SK-N-SH (cell line): ENCODE measurements around the gene TCP11L2. TPM values are rescaled to one million over a fixed set of nuclear protein-coding genes. Genes with fewer than 3 reads are reported as not detected.

Experiments used
- CTCF ChIA-PET: fragments of 300-600, 350-600 bp; formaldehyde crosslinking; extraction: SDS; loops from one replicate; lab custom pipeline; 2021; lab: Yijun Ruan, JAX
- POLR2A ChIA-PET: fragments of 350-600 bp; sonication (Branson Sonifier 250); formaldehyde crosslinking; extraction: SDS; loops from one replicate; lab custom pipeline; 2020; ENCODE audit warnings: antibody characterized with exemption, inconsistent platforms; lab: Yijun Ruan, JAX
- DNase-seq: peaks from one replicate; pipeline ENCODE4 v3.0.0; 2012
- H2AFZ ChIP-seq: fragments of 200-600 bp; sonication (generic); 2 replicates; pipeline ENCODE4 v1.8.1; 2016; ENCODE audit warnings: antibody characterized with exemption, mild to moderate bottlenecking, low read depth
- H3F3A ChIP-seq: fragments of 200-600 bp; sonication (generic); replicated peaks from 2 replicates; pipeline ENCODE3; 2016; ENCODE audit warnings: antibody characterized with exemption, mild to moderate bottlenecking; ENCODE audit not compliant: insufficient read depth
- H3K27ac ChIP-seq, 2 experiments: fragments of 200-500 bp in 1 of 2; fragments of 200-600 bp in 1 of 2; sonication (Bioruptor generic) in 1 of 2; sonication (generic), shearing (Covaris generic) in 1 of 2; 2 replicates each; pipeline versions ENCODE4 v1.5.1 to v1.6.1; 2014 to 2016; ENCODE audit warnings: low read depth in 2 of 2, inconsistent platforms in 1 of 2, low read length in 1 of 2, mild to moderate bottlenecking in 1 of 2, mixed read lengths in 1 of 2
- H3K27me3 ChIP-seq: fragments of 200-600 bp; sonication (generic), shearing (Covaris generic); 2 replicates; pipeline ENCODE4 v1.6.1; 2016; ENCODE audit warnings: mixed run types; ENCODE audit not compliant: insufficient read depth
- H3K36me3 ChIP-seq, 2 experiments: fragments of 200-500 bp in 1 of 2; fragments of 200-600 bp in 1 of 2; sonication (Bioruptor generic) in 1 of 2; sonication (generic) in 1 of 2; replicated peaks in 1 of 2; 2 replicates each; pipeline versions ENCODE3 to v1.5.1; 2014 to 2016; ENCODE audit warnings: low read length in 1 of 2, mild to moderate bottlenecking in 1 of 2; ENCODE audit not compliant: insufficient read depth in 2 of 2, control insufficient read depth in 1 of 2
- H3K4me1 ChIP-seq, 2 experiments: fragments of 200-500 bp in 1 of 2; fragments of 200-600 bp in 1 of 2; sonication (Bioruptor generic) in 1 of 2; sonication (generic), shearing (Covaris generic) in 1 of 2; 2 replicates each; pipeline versions ENCODE4 v1.5.1 to v1.6.1; 2014 to 2016; ENCODE audit warnings: low read depth in 1 of 2, low read length in 1 of 2, mixed run types in 1 of 2; ENCODE audit not compliant: insufficient read depth in 2 of 2, control insufficient read depth in 1 of 2
- H3K4me2 ChIP-seq: fragments of 200-600 bp; sonication (generic), shearing (Covaris generic); 2 replicates; pipeline ENCODE4 v1.6.1; 2017; ENCODE audit warnings: mixed run types
- H3K4me3 ChIP-seq, 2 experiments: fragments of 200-500 bp in 1 of 2; fragments of 200-600 bp in 1 of 2; sonication (Bioruptor generic) in 1 of 2; sonication (generic), shearing (Covaris generic) in 1 of 2; 2 replicates each; pipeline versions ENCODE4 v1.5.1 to v1.8.1; 2014 to 2016; ENCODE audit warnings: low read depth in 2 of 2, inconsistent platforms in 1 of 2, low read length in 1 of 2, mild to moderate bottlenecking in 1 of 2, mixed read lengths in 1 of 2, moderate library complexity in 1 of 2
- H3K79me2 ChIP-seq: fragments of 200-600 bp; sonication (generic); 2 replicates; pipeline ENCODE4 v1.8.1; 2017; ENCODE audit warnings: mild to moderate bottlenecking; ENCODE audit not compliant: insufficient read depth
- H3K9ac ChIP-seq: fragments of 200-600 bp; sonication (generic); 2 replicates; pipeline ENCODE4 v1.6.1; 2017; ENCODE audit warnings: mixed run types
- H3K9me2 ChIP-seq: fragments of 200-600 bp; sonication (generic); 2 replicates; pipeline ENCODE4 v1.6.1; 2017; ENCODE audit warnings: mixed run types
- H3K9me3 ChIP-seq: fragments of 200-600 bp; sonication (generic); 2 replicates; pipeline ENCODE4 v1.6.1; 2017; ENCODE audit warnings: mixed run types, mild to moderate bottlenecking, moderate library complexity
- H4K20me1 ChIP-seq: fragments of 200-600 bp; sonication (generic); 2 replicates; pipeline ENCODE4 v1.6.1; 2017; ENCODE audit warnings: mild to moderate bottlenecking, mixed run types; ENCODE audit not compliant: insufficient read depth
- CHD2 ChIP-seq: fragments of 150-350 bp; IDR thresholded peaks from 2 replicates; pipeline ENCODE4 v1.6.1; 2018; ENCODE audit warnings: low read length; ENCODE audit not compliant: partially characterized antibody
- CTCF ChIP-seq: fragments of 200-600 bp; sonication (generic); IDR thresholded peaks from 2 replicates; pipeline ENCODE4 v1.6.1; 2017; ENCODE audit warnings: antibody characterized with exemption, mild to moderate bottlenecking, moderate library complexity
- FOSL2 ChIP-seq: IDR thresholded peaks from 2 replicates; pipeline ENCODE4 v1.4.0; 2012; ENCODE audit warnings: low read depth, mild to moderate bottlenecking, moderate library complexity, borderline replicate concordance
- FOXM1 ChIP-seq: IDR thresholded peaks from 2 replicates; pipeline ENCODE4 v1.4.0; 2012; ENCODE audit warnings: low read depth, mild to moderate bottlenecking
- IRF3 ChIP-seq: fragments of 150-350 bp; IDR thresholded peaks from 2 replicates; pipeline ENCODE4 v1.6.1; 2016; ENCODE audit warnings: mild to moderate bottlenecking, low read depth, low read length
- JUND ChIP-seq: IDR thresholded peaks from 2 replicates; pipeline ENCODE4 v1.4.0; 2012
- MAX ChIP-seq: IDR thresholded peaks from 2 replicates; pipeline ENCODE4 v1.4.0; 2012; ENCODE audit warnings: low read depth
- MEF2A ChIP-seq: IDR thresholded peaks from 2 replicates; pipeline ENCODE4 v1.4.0; 2012; ENCODE audit warnings: low read depth, borderline replicate concordance
- MXI1 ChIP-seq: IDR thresholded peaks from 2 replicates; pipeline ENCODE4 v1.6.1; 2012; ENCODE audit warnings: mild to moderate bottlenecking, low read depth, low read length, improper control_type of control experiment
- NFIC ChIP-seq: IDR thresholded peaks from 2 replicates; pipeline ENCODE4 v1.4.0; 2012; ENCODE audit warnings: borderline replicate concordance
- POLR2AphosphoS5 ChIP-seq: IDR thresholded peaks from 2 replicates; pipeline ENCODE4 v1.6.1; 2012; ENCODE audit warnings: low read depth, low read length
- RAD21 ChIP-seq: IDR thresholded peaks from 2 replicates; pipeline ENCODE4 v1.6.1; 2012; ENCODE audit warnings: mild to moderate bottlenecking, low read length
- RFX5 ChIP-seq: IDR thresholded peaks from 2 replicates; pipeline ENCODE4 v1.6.1; 2012; ENCODE audit warnings: mild to moderate bottlenecking, improper control_type of control experiment, low read length
- RXRA ChIP-seq: IDR thresholded peaks from 2 replicates; pipeline ENCODE4 v1.4.0; 2012; ENCODE audit warnings: low read depth, mild to moderate bottlenecking, borderline replicate concordance
- TEAD4 ChIP-seq: IDR thresholded peaks from 2 replicates; pipeline ENCODE4 v1.4.0; 2012; ENCODE audit warnings: mild to moderate bottlenecking, borderline replicate concordance; ENCODE audit not compliant: insufficient read depth
- YY1 ChIP-seq: IDR thresholded peaks from 2 replicates; pipeline ENCODE4 v1.4.0; 2012; ENCODE audit warnings: low read depth, mild to moderate bottlenecking
- WGBS: methylation state at CpG from one replicate; pipeline ENCODE4 v1.1.6; 2017; ENCODE audit warnings: low lambda C conversion rate; 5-methylcytosine and 5-hydroxymethylcytosine counted together
- polyA plus RNA-seq, 3 experiments: library from polyadenylated mRNA; depleted of rRNA; stranded (reverse); fragments of >200 nt; gene quantifications; 2 replicates each; pipeline ENCODE4 v1.2.3, GENCODE V29; 2012
- TF ChIP-seq, protein P1 (sequence below): IDR thresholded peaks from 2 replicates; pipeline ENCODE4 v1.4.0; 2012; ENCODE audit warnings: low read depth, borderline replicate concordance
- TF ChIP-seq, protein P2 (sequence below): IDR thresholded peaks from 2 replicates; pipeline ENCODE4 v1.4.0; 2012; ENCODE audit warnings: low read depth, borderline replicate concordance

The TCP11L2 gene
- polyA plus RNA-seq, 1 of the 3 experiments (the other 2 are of a cell fraction) = 4.0 TPM

DNA sequence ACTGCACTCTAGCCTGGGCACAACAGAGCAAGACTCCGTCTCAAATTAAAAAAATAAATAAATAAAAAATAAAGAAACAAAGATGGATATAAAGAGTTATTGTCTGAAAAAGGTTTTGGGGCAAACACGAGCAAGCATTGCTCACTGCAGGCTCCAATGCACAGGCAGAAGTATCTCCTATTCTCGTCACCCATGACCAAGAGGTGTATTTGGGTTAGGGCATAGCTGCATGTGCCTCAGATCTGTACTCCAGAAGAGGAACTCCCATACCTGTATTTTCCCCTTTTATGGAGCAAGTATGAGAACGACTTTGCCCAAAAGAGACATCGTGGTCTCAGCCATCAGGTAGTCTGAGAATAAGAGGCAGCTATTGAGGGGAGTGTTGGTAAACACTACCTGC, 10.2 kb upstream of the TCP11L2 start:
- no peak overlapping the region for H3K27ac ChIP-seq
- DNase-seq = no peak
- H2AFZ ChIP-seq = no peak overlapping the region
- H3K9ac ChIP-seq = no peak overlapping the region
- H4K20me1 ChIP-seq = no peaks in the 10 kb centered on the region
- no peaks in the 10 kb centered on the region for H3K27me3 ChIP-seq
- no peaks in the 10 kb centered on the region for H3K36me3 ChIP-seq
- no peaks in the 10 kb centered on the region for H3K79me2 ChIP-seq
- H3K4me3 ChIP-seq = no peak overlapping the region
- TF ChIP-seq IRF3 (no peak), YY1 (no peak), FOXM1 (no peak), RXRA (no peak), RAD21 (no peak), MEF2A (no peak), JUND (no peak), FOSL2 (no peak), TEAD4 (no peak), MAX (no peak), NFIC (no peak), MXI1 (no peak), CTCF (no peak), POLR2AphosphoS5 (no peak), RFX5 (no peak), CHD2 (no peak)
- TF ChIP-seq, protein P1, sequence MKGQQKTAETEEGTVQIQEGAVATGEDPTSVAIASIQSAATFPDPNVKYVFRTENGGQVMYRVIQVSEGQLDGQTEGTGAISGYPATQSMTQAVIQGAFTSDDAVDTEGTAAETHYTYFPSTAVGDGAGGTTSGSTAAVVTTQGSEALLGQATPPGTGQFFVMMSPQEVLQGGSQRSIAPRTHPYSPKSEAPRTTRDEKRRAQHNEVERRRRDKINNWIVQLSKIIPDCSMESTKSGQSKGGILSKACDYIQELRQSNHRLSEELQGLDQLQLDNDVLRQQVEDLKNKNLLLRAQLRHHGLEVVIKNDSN = no peak
- TF ChIP-seq, protein P2, sequence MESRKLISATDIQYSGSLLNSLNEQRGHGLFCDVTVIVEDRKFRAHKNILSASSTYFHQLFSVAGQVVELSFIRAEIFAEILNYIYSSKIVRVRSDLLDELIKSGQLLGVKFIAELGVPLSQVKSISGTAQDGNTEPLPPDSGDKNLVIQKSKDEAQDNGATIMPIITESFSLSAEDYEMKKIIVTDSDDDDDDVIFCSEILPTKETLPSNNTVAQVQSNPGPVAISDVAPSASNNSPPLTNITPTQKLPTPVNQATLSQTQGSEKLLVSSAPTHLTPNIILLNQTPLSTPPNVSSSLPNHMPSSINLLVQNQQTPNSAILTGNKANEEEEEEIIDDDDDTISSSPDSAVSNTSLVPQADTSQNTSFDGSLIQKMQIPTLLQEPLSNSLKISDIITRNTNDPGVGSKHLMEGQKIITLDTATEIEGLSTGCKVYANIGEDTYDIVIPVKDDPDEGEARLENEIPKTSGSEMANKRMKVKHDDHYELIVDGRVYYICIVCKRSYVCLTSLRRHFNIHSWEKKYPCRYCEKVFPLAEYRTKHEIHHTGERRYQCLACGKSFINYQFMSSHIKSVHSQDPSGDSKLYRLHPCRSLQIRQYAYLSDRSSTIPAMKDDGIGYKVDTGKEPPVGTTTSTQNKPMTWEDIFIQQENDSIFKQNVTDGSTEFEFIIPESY = no peak
- H3F3A ChIP-seq = peaks cover 19% of the 10 kb centered on the region
- H3K9me3 ChIP-seq = no peaks in the 10 kb centered on the region
- ChIA-PET POLR2A (no interaction called here), CTCF (interaction anchor here (1.2 to 1.4 kb wide), 2 partner anchors 10 to 68 kb away, joined by 4 to 6 read pairs; no protein-coding TSS in a partner anchor)
- H3K4me2 ChIP-seq = no peak overlapping the region
- peaks cover 0 to 8% of the 10 kb centered on the region in 2 experiments; a peak in 2 of 4 replicates for H3K4me1 ChIP-seq
- WGBS = 88% methylated on average over 5 of the region's 5 CpGs
- no peaks in the 10 kb centered on the region for H3K9me2 ChIP-seq
